HG02981 (cell line): ENCODE measurements around the gene BEX4.
"Not testable (repeated sequence)": the region's sequence is repeated elsewhere in the genome, so short reads cannot be mapped to it uniquely, and the experiment has no call there.

Experiments
- ATAC-seq: cut with Tn5 transposase; IDR thresholded peaks from one replicate; pipeline ENCODE4 v1.9.1; 2021; ENCODE audit warnings: mild to moderate bottlenecking, moderate library complexity; ENCODE audit not compliant: unreplicated experiment

BEX4 gene, protein sequence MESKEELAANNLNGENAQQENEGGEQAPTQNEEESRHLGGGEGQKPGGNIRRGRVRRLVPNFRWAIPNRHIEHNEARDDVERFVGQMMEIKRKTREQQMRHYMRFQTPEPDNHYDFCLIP

DNA sequence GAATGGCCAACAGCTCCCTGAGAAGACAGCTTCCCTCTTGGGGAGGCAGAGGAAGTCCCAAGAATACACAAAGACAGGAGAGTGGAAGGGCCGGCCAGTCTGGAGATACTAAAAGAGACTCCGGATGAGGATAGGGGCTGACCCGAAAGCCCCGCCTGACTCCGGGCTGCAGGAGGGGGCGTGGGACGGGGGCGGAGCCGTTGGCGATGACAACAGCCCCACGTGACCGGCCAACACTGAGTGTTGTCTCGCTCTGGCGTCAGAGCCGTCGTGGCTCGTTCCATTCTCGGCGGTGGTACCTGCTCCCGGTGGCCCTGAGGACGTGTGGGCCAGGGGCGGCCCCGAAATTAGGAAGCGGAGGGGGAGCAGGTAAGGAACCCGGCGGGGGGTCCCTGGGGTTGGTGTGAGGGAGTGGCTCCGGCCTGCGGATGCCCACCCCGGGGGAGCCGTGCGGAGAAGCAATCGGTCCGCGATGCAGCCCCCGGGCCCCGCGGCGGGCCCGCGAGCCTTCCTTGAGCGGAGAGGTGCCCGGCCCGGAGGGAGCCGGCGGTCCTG is at the start of gene BEX4:
Gene BEX4 (plus strand): TSS at position 239 of the 555 bp plus-strand sequence. CDS start 1,046 bp downstream, outside the sequence.
- peak; percentile 97 for ATAC-seq

DNA sequence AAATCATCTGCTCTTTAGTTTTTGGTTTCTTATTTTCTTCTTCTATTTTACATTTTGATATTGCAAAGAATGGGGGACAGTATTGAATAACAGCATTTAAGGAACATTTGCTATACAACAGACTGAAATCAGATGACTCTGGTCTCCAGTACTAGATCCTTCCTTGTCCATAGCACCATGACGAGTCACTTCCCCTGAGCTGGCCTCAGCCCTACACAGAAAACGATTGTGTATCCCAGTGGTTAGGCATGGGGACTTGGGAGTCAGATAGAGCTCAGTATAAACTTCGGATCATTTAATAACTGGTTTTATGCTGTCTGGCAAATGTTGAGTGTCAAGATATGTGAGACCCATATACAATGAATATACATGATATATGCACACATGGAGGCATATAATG is 44.7 kb upstream of the BEX4 start:
- no peak for ATAC-seq

DNA sequence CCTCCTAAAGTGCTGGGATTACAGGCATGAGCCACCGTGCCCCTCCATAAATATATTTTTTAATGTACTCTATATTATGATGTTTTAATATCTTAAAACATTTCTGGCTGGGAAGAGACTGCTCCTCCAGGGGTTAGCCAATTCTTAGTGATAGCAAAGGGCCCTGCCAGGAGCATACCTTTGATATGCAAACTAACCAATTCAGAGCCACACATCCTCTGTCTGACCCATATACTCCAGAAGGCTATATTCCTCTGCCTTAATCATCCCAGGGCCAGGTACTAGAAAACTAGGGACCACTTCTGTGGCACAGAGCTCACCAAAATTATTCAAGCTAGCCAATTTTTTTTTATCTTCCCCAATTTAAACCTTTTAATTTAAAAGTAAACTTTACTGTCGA is 43.6 kb upstream of the BEX4 start:
- ATAC-seq, result no peak

DNA sequence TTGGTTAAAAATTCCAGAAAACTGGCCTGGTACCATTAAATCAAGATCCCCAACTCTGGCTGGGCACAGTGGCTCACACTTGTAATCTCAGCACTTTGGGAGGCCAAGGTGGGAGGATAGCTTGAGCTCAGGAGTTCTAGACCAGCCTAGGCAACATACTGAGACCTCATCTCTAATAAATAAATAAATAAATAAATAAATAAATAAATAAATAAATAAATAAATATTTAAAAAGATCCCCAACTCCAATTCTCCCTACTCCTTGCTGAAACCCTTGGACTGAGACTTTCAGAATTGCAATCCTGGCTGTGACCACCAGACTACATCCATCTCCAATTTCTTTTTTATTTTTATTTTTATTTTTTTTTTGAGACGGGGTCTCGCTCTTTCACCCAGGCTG is 39.7 kb upstream of the BEX4 start:
- ATAC-seq, result not testable (repeated sequence)

DNA sequence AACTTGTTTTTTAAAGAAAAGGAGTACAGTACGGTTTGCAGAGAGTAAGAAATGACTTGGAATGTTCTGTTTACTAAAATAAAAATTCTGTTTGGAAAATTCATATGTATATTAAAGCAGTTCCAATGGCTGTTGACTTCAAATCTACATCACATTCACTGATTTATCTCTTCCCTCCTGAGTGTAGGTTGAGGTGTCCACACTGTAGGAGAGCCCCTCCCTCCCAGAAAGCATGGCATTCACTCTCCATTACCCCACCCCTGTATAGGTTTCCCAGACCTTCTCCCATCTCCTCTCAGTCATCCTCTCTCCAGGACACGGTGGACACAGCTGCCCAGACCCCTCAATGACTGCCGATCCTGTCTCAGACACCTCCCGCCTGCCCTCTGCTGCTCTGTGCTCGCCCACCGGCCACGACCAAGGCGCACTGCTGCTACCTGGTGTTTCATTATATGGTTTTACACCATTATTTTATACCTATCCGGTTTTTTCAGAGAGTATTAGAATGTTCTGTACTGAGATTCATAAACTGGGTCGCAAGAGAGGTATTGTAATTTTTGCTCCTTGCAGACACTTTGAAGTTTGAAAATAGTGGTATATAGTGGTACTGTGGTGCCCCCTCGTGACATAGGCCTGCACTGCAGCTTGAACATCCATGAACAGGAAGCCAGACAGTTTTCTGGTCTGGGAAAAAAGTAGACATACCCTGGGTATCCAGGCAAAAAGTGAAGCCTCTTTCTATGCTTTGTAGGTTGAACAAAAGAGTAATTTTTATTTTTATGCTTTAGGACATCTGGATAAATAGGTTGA is 38.8 kb upstream of the BEX4 start:
- ATAC-seq, result no peak

DNA sequence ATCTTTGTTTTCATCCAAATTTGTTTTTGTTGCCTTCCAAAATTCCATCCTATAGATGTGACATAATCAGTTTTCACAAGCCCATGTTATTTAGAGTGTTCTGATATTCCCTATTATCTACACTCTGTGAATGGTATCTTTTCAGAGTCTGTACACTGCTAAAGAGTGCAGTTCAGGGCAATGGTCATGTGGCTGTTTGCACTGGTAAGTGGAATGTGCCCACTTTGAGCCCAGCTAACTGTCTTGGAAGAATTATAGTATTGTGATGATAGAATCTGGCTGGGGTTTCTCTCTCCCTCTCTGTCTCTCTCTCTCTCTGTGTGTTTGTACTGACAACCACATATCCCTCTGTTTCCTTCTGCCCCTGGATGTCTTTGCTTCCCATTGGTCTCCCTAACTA is 37.4 kb upstream of the BEX4 start:
- ATAC-seq, result no peak

DNA sequence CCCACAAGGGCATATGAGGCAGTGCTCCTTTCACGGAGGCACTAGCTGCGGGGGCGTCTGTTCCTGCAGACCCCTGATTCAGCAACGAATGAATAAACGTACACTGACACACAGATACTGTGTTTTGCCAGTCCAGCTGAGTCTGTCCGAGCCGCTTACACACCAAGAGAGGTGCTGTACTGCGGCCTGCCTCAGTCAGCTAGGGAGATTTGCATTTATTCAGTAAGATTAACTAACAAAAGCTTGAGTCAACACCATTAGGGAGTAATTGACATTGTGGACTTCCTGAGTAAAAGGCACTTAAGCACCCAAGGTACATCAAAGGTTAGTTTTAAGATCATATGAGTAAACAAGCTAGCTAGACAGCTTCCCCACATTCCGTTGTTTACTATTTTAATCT is 31.0 kb upstream of the BEX4 start:
- no peak for ATAC-seq

DNA sequence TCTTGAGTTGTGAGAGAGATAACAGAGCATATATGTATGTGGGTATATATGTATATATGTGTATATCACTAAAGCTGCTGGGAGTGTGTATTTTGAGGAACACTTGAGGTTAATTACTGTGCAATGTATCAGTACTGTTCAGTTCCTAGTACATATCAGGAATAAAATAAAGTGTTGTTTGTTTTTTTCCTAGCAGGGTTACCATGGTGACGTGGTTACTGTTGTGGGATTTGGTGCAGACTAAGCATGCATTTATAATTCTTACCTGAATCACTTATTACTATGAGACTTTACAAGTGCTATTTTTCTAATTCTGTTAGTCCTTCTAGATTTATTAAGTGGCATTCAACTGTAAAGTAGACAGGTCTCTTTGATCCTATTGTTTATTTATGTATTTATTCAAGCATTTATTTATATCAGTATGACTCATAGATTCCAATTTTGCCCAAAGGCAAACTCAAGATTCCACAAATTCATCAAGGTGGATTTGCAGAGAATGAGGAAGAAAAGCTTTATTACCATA is 26.9 kb upstream of the BEX4 start:
- ATAC-seq, result no peak

DNA sequence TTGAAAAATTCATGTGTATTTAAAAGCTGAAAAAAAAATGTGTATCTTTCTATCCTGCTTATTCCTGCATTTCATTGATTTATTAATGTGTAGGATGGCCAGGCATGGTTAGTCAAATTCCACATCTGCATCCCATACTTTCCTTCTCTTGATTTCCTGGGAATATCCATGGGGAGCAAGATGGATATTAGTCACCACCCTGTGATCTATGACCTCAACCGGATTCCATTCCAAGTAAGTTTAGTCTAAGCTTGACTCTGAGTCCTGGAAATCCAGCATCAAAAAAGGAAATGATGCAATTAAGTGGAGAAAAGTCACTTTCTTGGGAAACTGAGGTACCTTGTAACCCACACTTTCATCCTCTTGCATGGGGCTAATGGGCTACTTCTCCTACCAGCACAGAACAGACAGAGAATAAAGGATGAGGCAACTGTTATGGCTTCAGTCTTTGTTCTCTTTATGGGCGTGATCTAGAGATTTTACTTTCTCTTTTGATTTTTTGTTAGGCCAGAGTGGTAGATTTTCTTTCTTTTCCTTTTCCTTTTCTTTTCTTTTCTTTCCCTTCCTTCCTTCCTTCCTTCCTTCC is 17.1 kb upstream of the BEX4 start:
- no peak for ATAC-seq

DNA sequence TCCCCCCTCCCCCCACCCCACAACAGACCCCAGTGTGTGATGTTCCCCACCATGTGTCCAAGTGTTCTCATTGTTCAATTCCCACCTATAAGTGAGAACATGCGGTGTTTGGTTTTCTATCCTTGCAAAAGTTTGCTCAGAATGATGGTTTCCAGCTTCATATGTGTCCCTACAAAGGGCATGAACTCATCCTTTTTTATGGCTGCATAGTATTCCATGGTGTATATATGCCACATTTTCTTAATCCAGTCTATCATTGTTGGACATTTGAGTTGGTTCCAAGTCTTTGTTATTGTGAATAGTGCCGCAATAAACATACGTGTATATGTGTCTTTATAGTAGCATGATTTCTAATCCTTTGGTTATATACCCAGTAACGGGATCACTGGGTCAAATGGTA is 16.2 kb upstream of the BEX4 start:
- not testable (repeated sequence) for ATAC-seq

DNA sequence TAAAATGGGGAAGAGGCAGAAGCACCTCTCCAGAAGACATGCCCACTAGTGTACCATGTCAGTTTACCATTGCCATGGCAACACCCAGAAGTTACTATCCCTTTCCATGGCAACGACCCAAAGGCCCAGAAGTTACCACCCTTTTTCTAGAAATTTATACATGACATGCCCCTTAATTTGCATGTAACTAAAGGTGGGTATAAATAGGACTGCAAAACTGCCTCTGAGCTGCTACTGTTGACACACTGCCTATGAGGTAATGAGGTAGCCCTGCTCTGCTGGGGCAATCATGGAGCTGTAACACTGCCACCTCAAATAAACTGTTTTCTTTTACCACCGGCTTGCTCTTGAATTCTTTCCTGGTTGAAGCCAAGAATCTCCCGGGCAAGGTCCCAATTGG is 13.9 kb upstream of the BEX4 start:
- ATAC-seq, result no peak

DNA sequence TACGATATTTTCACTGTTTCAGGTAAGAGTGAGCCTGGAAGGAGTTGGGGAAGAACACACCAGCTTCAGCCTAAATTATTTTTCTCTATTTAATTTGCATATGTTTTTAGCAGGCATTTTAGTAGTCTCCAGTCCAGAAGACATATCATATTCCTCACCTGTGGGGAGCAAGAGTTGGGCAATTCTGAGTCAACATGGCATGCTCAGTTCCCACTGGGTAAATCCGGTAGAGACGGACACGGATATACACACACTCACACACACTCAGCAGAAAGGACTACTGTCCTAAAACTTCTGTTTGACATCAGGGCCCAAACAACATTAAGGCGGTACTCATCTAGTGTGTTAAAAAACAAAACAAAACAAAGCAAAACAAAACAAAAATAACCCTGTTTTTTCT is 4.9 kb upstream of the BEX4 start:
- ATAC-seq, result no peak

DNA sequence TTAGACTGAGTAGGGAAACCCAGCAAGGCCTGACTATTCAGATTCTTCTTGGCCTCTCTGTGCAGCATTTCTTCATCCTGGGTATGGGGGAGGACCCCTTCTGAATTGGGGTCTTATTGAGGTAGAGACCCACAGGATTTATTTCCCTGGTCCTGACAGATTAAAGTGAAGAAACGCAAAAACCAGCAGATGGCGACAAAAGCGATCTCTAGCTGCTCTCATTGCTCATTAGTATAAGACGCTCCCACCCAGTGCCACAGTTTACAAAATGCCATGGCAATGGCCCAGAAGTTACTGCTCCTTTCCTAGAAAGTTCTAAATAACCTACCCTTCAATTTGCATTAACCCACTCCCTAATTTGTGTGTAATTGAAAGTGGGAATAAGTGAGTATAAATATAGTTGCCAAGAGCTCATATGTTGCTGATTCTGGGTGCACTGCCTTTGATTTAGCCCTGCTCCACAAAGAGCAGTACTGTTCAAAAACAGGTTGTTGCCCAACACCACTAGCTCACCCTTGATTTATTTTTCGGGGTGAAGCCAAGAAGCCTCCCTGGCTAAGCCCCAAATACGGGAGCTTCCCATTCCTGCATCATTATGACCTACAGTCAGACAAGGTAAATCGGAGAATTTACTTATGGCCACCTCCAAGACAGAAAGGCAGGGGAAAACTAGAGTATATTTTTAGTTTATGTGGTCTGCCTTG is 3.7 kb upstream of the BEX4 start:
- no peak for ATAC-seq

DNA sequence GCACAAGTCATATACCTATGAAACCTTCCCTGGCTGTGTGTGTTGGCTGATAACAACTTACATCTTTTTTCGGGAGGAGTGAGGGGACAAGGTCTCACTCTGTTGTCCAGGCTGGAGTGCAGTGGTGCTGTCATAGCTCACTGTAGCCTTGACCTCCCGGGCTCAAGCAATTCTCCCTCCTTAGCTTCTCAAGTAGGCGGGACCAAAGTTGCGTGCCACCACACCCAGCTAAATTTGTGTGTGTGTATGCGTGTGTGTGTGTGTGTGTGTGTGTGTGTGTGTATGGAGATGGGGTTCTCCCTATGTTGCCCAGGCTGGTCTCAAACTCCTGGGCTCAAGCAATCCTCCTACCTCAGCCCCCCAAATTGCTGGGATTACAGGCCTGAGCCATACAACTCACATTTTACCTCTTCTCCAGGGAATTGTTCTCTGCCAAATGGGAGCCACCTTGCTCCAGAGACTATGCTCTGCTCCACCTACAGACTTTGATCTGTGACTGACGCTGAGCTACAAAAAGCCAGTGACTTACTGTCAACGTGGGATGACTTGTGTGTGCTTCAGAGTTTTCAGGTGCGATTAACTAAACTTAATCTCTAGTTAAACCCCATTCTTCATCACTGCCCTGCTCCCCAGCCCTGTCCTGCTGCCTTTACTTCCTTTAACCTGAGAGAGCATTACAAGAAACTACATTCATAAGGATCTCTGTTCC is 2.0 kb upstream of the BEX4 start:
- no peak for ATAC-seq

DNA sequence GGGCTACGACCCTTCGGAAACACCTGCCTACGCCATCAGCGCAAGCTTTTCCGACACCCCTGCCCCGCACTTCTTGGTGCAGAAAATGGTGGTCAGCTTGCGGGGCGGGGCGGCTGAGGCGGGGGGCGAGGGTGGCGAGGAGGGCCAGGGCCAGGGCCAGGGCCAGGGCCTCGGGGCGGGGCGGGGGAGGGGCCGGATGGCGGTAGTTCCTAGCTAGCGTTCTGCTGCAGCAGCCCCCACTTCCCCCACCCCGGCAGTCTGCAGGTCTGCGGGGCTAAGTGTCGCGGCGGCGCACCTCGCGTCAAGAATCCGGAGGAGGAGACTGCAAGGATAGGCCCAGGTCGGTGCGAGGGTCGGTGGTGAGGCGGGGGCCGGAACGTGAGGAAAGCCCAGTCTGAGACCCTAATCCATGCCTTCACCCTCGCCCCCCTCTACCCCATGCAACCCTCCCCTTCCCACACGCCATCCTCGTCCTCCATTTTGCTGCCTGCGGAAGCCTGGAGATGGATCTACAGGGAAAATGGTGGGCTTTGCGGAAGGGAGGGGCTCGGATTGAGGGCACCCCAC is 600 bp downstream of the BEX4 start:
- no peak for ATAC-seq

DNA sequence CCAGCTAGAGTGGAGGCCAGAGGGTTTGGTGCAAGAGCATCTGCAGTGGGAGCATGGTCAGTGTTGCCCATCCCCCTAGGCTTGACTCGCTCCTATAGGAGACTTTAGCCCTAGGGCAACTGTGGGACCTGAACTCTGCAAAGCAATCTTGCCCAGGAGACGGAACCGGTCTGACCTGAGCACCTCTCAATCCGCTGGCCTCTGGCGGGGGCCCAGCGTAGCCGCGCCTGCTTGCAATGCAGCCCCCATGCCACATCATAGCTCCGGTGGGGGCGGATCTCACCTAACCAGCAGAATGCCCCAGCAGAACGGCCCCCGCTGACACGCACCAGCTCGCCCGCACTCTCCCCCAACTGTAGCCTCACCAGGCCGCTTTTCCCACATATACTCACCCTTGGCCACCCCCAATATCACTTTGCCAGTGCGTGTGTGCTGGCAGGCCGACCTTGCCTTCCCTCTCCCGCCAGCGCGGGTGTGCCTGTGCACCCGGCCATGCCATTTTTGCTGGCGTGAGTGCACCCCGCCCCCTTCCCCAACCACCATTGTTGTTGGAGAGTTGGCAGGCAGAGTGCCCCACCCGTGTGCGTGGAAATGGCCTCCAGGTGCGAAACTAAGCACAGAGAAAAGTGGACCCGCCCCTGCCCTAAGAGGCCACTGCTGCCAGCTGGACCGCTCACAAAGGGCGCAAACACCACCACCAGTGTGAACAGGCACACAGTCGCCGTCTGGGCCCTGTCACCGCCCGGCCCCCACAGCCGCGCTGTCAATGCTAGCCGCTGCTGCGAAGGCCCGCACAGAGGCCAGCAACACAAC is 5.8 kb downstream of the BEX4 start:
- no peak for ATAC-seq

DNA sequence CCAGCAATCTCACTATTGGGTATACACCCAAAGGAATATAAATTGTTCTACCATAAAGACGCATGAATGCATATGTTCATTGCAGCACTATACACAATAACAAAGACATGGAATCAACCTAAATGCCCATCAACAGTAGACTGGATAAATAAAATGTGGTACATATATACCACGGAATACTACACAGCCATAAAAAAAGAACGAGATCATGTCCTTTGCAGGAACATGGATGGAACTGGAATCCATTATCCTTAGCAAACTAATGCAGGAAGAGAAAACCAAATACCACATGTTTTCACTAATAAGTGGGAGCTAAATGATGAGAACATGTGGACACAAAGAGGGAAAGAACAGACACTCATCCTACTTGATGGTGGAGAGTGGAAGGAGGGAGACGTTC is 11.0 kb downstream of the BEX4 start:
- not testable (repeated sequence) for ATAC-seq

DNA sequence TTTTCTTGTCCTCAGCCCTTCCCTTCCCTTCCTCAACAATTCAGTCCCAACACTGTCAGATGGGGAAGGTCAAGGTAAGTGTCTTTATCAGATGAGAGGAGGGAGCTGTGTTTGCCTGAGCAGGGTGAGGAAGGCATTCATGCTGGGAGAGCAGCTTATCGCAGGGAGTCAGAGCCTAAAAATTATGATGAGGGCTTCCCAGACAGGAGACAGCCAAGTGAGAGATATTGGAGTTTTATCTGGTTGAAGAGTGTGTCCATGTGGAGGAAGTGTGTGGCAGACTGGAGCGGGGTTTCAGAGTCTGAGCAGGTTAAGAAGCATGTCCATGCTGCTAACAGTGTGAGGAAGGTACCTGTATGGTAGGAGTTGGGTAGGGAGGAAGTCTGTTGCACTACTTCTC is 18.4 kb downstream of the BEX4 start:
- ATAC-seq, result no peak

DNA sequence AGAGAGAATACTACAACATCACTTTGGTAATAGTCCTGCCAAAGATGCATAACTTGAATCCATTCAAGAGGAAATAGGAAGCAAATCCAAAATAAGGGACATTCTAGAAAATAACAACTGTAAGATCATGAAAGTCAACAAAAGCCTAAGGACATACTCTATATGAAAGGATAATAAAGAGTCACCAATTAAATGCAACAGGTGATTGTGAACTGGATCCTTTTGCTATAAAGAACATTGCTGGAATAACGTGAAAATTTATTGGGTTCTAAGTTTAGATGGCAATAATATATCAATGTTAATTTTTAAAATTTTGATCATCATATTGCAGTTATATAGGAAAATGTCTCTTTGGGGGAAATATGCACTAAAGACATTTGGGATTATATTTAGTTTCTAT is 20.0 kb downstream of the BEX4 start:
- no peak for ATAC-seq
